HCT116 (cell line): ENCODE measurements around the gene SDCBP2. TPM values are rescaled to one million over a fixed set of nuclear protein-coding genes. Genes with fewer than 3 reads are reported as not detected.

Source experiments
- ATAC-seq: fragments of 200-7000 bp; cut with Tn5 transposase; 2 replicates; pipeline ENCODE4 v1.9.1; 2020; ENCODE audit warnings: mild to moderate bottlenecking, moderate library complexity
- BruUV-seq: library from RNA; stranded (reverse); fragments of 400-500 nt; replicated peaks from 2 replicates; lab custom pipeline; 2021; lab: Mats Ljungman, UMichigan
- CTCF ChIA-PET: fragments of 300-600 bp; sonication (Branson Sonifier 250); formaldehyde crosslinking; loops from one replicate; lab custom pipeline; 2021; ENCODE audit warnings: antibody characterized with exemption; lab: Charles Lee
- POLR2A ChIA-PET: fragments of 300-600, 350-600 bp; sonication (Branson Sonifier 250); formaldehyde crosslinking; loops from one replicate; lab custom pipeline; 2021; ENCODE audit warnings: antibody characterized with exemption; lab: Charles Lee
- RAD21 ChIA-PET, 2 experiments: fragments of 300-600 bp; sonication (Branson Sonifier 250); formaldehyde crosslinking; loops; one replicate each; lab custom pipeline; 2023; ENCODE audit warnings: low total read pairs in 2 of 2; ENCODE audit not compliant: uncharacterized antibody in 2 of 2, unreplicated experiment in 2 of 2, low non-redundant PET in 1 of 2; lab: Charles Lee
- DNase-seq: peaks from one replicate; pipeline ENCODE4 v3.0.0-alpha.2; 2010; ENCODE audit warnings: low read depth, low spot score
- H2AFZ ChIP-seq: fragments of 200-600 bp; shearing (Covaris generic), sonication (generic); 2 replicates; pipeline ENCODE4 v1.6.1; 2017; ENCODE audit warnings: low read depth, mixed run types, mixed read lengths, antibody characterized with exemption, low read length; ENCODE audit not compliant: poor library complexity, severe bottlenecking
- H3K27ac ChIP-seq: 2 replicates; pipeline ENCODE4 v1.5.1; 2012; ENCODE audit warnings: low read depth, low read length
- H3K27me3 ChIP-seq: fragments of 200-600 bp; sonication (generic); 2 replicates; pipeline ENCODE4 v1.6.1; 2016; ENCODE audit warnings: mixed run types, low read length, mixed read lengths; ENCODE audit not compliant: insufficient read depth
- H3K36me3 ChIP-seq, 2 experiments: fragments of 200-500 bp in 1 of 2; fragments of 200-600 bp in 1 of 2; sonication (Bioruptor generic) in 1 of 2; sonication (generic) in 1 of 2; 2 replicates each; pipeline versions ENCODE4 v1.5.1 to v1.6.1; 2014 to 2016; ENCODE audit warnings: low read length in 2 of 2, inconsistent platforms in 1 of 2, mixed read lengths in 1 of 2, mixed run types in 1 of 2; ENCODE audit not compliant: insufficient read depth in 2 of 2, control insufficient read depth in 1 of 2
- H3K4me1 ChIP-seq, 2 experiments: fragments of 200-600 bp in 1 of 2; sonication (generic) in 1 of 2; 2 replicates each; pipeline versions ENCODE4 v1.5.1 to v1.6.1; 2012 to 2017; ENCODE audit warnings: low read length in 2 of 2, inconsistent platforms in 1 of 2, mild to moderate bottlenecking in 1 of 2, mixed read lengths in 1 of 2, mixed run types in 1 of 2, moderate library complexity in 1 of 2; ENCODE audit not compliant: insufficient read depth in 2 of 2, control insufficient read depth in 1 of 2
- H3K4me2 ChIP-seq: fragments of 200-600 bp; sonication (generic); 2 replicates; pipeline ENCODE4 v1.6.1; 2017; ENCODE audit warnings: mixed run types, low read length, mixed read lengths
- H3K4me3 ChIP-seq, 2 experiments: fragments of 200-600 bp in 1 of 2; sonication (generic) in 1 of 2; replicated peaks in 1 of 2; 2 replicates each; pipeline ENCODE4 v1.5.1; 2011 to 2016; ENCODE audit warnings: low read length in 2 of 2, control low read depth in 1 of 2, low read depth in 1 of 2, mild to moderate bottlenecking in 1 of 2, mixed read lengths in 1 of 2, mixed run types in 1 of 2
- H3K79me2 ChIP-seq: fragments of 200-600 bp; sonication (generic); 2 replicates; pipeline ENCODE4 v1.6.1; 2017; ENCODE audit warnings: mild to moderate bottlenecking, mixed run types, low read length, moderate library complexity, mixed read lengths; ENCODE audit not compliant: insufficient read depth
- H3K9ac ChIP-seq: fragments of 200-600 bp; sonication (generic); 2 replicates; pipeline ENCODE4 v1.6.1; 2016; ENCODE audit warnings: low read length, mixed read lengths
- H3K9me2 ChIP-seq: fragments of 200-600 bp; sonication (generic), shearing (Covaris generic); 2 replicates; pipeline ENCODE4 v1.6.1; 2017; ENCODE audit warnings: mixed run types, mild to moderate bottlenecking, moderate library complexity; ENCODE audit not compliant: insufficient read depth
- H3K9me3 ChIP-seq, 2 experiments: fragments of 200-500 bp in 1 of 2; fragments of 200-600 bp in 1 of 2; sonication (Bioruptor generic) in 1 of 2; sonication (generic) in 1 of 2; 2 replicates each; pipeline ENCODE4 v1.6.1; 2014 to 2017; ENCODE audit warnings: low read length in 2 of 2, mixed read lengths in 2 of 2, inconsistent platforms in 1 of 2, low read depth in 1 of 2, mild to moderate bottlenecking in 1 of 2, mixed run types in 1 of 2, moderate library complexity in 1 of 2; ENCODE audit not compliant: control insufficient read depth in 1 of 2, insufficient read depth in 1 of 2
- H4K20me1 ChIP-seq: fragments of 200-600 bp; sonication (generic), shearing (Covaris generic); 2 replicates; pipeline ENCODE4 v1.6.1; 2017; ENCODE audit warnings: mixed run types, mild to moderate bottlenecking, moderate library complexity; ENCODE audit not compliant: insufficient read depth
- CBX3 ChIP-seq: IDR thresholded peaks from 2 replicates; pipeline ENCODE4 v1.6.1; 2012; ENCODE audit warnings: low read depth
- CEBPB ChIP-seq: IDR thresholded peaks from 2 replicates; pipeline ENCODE4 v1.6.1; 2012; ENCODE audit warnings: low read depth
- EZH2 ChIP-seq: fragments of 200-600 bp; sonication (generic); IDR thresholded peaks from 2 replicates; pipeline ENCODE4 v1.6.1; 2017; ENCODE audit warnings: antibody characterized with exemption, mixed run types
- EZH2phosphoT487 ChIP-seq: fragments of 200-600 bp; IDR thresholded peaks from 2 replicates; pipeline ENCODE4 v1.6.1; 2018; ENCODE audit warnings: antibody characterized with exemption, borderline replicate concordance
- POLR2A ChIP-seq: IDR thresholded peaks from 2 replicates; pipeline ENCODE4 v1.7.0; 2011; ENCODE audit warnings: borderline replicate concordance; ENCODE audit not compliant: insufficient read depth, insufficient read length; ENCODE audit errors: extremely low read depth
- RAD21 ChIP-seq: IDR thresholded peaks from 2 replicates; pipeline ENCODE4 v1.6.1; 2012; ENCODE audit warnings: low read depth, mild to moderate bottlenecking
- SRF ChIP-seq: IDR thresholded peaks from 2 replicates; pipeline ENCODE4 v1.6.1; 2012; ENCODE audit warnings: low read depth
- ZFX ChIP-seq: fragments of 450-650 bp; IDR thresholded peaks from 2 replicates; pipeline ENCODE4 v1.6.1; 2017
- intact Hi-C: fragments of 100-400 bp; cut with micrococcal nuclease; formaldehyde crosslinking; loops from 2 replicates; pipeline ENCODE4 v1.10.0; 2022
- total RNA-seq: library from RNA; stranded (reverse); gene quantifications from one replicate; pipeline ENCODE4 v1.2.1, GENCODE V29; 2021; ENCODE audit not compliant: unreplicated experiment
- TF ChIP-seq, protein P1 (sequence below): IDR thresholded peaks from 2 replicates; pipeline ENCODE4 v1.6.1; 2012; ENCODE audit warnings: low read depth
- TF ChIP-seq, protein P2 (sequence below), 3 experiments: fragments of 200-600 bp in 1 of 3; sonication (generic) in 1 of 3; IDR thresholded peaks in 2 of 3; conservative IDR thresholded peaks in 1 of 3; 2 replicates each; pipeline ENCODE4 v1.5.1; 2012 to 2017; ENCODE audit warnings: low read depth in 2 of 3, low read length in 2 of 3, antibody characterized with exemption in 1 of 3, borderline replicate concordance in 1 of 3, control low read depth in 1 of 3, mild to moderate bottlenecking in 1 of 3, mixed read lengths in 1 of 3, mixed run types in 1 of 3, moderate library complexity in 1 of 3; ENCODE audit not compliant: insufficient read depth in 1 of 3
- TF ChIP-seq, protein P3 (sequence below): IDR thresholded peaks from 2 replicates; pipeline ENCODE4 v1.6.1; 2012

The SDCBP2 gene
- total RNA-seq, 1 experiment from 2014 or later = 3.4 TPM

DNA sequence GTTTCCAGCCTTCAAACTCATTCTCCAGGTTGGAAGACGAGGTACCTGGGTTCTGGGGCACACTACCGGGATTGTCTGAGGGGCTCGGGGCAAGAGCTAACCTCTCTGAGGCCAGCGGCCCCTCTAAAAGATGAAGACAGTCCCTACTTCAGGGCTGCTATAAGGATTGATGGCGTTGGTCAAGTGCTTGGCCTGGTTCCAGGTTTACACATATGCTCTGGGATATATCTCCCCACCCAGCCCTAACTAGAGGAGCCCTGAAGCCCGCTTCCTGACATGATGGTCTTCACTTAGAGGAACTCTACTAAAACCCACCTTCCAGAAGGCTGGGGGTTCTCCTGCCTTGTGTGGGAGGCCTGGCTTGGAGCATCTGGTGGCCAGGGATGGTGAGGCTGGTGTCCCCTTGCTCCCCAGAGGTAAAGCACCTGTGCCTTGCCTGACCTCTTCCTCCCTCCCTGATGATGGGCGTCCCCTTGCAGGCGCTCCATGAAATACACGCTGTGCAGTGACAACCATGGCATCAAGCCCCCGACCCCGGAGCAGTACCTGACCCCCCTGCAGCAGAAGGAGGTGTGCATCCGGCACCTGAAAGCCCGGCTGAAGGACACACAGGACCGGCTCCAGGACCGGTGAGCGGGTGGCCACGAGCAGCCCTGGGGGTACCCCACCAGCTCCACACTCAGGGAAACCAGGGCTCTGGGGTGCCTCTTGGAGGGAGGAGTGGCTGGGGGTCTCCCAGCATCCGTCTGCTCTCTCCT is 28.7 kb downstream of the SDCBP2 start:
- ChIA-PET RAD21 (no interaction called here), POLR2A (interaction anchor here (1.4 kb wide), 1 partner anchor 13 kb away, joined by 3 read pairs; no protein-coding TSS in a partner anchor), CTCF (interaction anchor here (1.2 kb wide), 1 partner anchor 137 kb away, joined by 4 read pairs; no protein-coding TSS in a partner anchor)
- no TSS peak for BruUV-seq
- Histone ChIP-seq H3K36me3 (no peaks in the 10 kb centered on the region), H3K4me1 (peaks cover 8 to 11% of the 10 kb centered on the region in 2 experiments), H3K9me2 (no peaks in the 10 kb centered on the region), H3K4me2 (peak overlapping the region; percentile 66), H3K9me3 (no peaks in the 10 kb centered on the region), H3K9ac (no peak overlapping the region), H4K20me1 (no peaks in the 10 kb centered on the region), H3K79me2 (no peaks in the 10 kb centered on the region), H3K4me3 (no peak overlapping the region), H3K27ac (peak overlapping the region; percentile 43; the same call in 1 of the 2 replicates), H2AFZ (no peak overlapping the region), H3K27me3 (no peaks in the 10 kb centered on the region)
- no peak for DNase-seq
- intact Hi-C loops = no loop called here
- ATAC-seq = no peak
- TF ChIP-seq ZFX = no peak
- TF ChIP-seq RAD21 = no peak
- TF ChIP-seq SRF = no peak
- TF ChIP-seq CEBPB = no peak
- no peak for TF ChIP-seq POLR2A

DNA sequence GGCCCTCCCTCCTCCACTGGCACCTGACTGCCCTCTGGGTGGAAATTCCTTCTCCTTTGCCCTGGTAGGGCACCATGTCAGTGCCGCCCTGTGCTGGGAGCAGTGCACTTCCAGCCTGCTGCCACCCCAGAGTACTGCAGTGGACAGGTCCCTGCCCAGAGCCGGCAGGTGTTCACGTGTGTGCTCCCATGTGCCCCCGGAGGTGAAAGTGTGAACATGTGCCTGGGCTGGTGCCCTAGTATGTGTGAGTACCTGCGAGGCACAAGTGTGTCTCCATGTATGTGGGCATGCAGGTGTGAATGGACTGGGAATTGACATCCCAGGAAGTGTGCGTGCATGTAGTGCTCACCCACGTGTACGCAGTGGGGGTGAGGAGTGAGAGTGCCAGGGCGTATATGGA is 29.4 kb downstream of the SDCBP2 start:
- Histone ChIP-seq H3K4me2 (no peak overlapping the region), H3K36me3 (no peaks in the 10 kb centered on the region), H3K27me3 (no peaks in the 10 kb centered on the region), H3K4me1 (peaks cover 8 to 11% of the 10 kb centered on the region in 2 experiments)
- peak; percentile 37 for DNase-seq
- TF ChIP-seq, protein P1, sequence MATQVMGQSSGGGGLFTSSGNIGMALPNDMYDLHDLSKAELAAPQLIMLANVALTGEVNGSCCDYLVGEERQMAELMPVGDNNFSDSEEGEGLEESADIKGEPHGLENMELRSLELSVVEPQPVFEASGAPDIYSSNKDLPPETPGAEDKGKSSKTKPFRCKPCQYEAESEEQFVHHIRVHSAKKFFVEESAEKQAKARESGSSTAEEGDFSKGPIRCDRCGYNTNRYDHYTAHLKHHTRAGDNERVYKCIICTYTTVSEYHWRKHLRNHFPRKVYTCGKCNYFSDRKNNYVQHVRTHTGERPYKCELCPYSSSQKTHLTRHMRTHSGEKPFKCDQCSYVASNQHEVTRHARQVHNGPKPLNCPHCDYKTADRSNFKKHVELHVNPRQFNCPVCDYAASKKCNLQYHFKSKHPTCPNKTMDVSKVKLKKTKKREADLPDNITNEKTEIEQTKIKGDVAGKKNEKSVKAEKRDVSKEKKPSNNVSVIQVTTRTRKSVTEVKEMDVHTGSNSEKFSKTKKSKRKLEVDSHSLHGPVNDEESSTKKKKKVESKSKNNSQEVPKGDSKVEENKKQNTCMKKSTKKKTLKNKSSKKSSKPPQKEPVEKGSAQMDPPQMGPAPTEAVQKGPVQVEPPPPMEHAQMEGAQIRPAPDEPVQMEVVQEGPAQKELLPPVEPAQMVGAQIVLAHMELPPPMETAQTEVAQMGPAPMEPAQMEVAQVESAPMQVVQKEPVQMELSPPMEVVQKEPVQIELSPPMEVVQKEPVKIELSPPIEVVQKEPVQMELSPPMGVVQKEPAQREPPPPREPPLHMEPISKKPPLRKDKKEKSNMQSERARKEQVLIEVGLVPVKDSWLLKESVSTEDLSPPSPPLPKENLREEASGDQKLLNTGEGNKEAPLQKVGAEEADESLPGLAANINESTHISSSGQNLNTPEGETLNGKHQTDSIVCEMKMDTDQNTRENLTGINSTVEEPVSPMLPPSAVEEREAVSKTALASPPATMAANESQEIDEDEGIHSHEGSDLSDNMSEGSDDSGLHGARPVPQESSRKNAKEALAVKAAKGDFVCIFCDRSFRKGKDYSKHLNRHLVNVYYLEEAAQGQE = no peak
- TF ChIP-seq CBX3 (peak; percentile 54; the same call in 1 of the 2 replicates), EZH2 (no peak), SRF (no peak), EZH2phosphoT487 (no peak)
- TF ChIP-seq, protein P2, sequence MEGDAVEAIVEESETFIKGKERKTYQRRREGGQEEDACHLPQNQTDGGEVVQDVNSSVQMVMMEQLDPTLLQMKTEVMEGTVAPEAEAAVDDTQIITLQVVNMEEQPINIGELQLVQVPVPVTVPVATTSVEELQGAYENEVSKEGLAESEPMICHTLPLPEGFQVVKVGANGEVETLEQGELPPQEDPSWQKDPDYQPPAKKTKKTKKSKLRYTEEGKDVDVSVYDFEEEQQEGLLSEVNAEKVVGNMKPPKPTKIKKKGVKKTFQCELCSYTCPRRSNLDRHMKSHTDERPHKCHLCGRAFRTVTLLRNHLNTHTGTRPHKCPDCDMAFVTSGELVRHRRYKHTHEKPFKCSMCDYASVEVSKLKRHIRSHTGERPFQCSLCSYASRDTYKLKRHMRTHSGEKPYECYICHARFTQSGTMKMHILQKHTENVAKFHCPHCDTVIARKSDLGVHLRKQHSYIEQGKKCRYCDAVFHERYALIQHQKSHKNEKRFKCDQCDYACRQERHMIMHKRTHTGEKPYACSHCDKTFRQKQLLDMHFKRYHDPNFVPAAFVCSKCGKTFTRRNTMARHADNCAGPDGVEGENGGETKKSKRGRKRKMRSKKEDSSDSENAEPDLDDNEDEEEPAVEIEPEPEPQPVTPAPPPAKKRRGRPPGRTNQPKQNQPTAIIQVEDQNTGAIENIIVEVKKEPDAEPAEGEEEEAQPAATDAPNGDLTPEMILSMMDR (IDR thresholded peaks at IDR 0.05 in 2 of 3, conservative IDR thresholded peaks at IDR 0.05 in 1 of 3; ENCODE audit: borderline replicate concordance in 1 of 3, insufficient read depth in 1 of 3, low read depth in 2 of 3, low read length in 2 of 3) = peak in 2 of 3 experiments; percentile 55 to 61; a peak in 4 of 6 replicates
- TF ChIP-seq, protein P3, sequence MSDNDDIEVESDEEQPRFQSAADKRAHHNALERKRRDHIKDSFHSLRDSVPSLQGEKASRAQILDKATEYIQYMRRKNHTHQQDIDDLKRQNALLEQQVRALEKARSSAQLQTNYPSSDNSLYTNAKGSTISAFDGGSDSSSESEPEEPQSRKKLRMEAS = peak; percentile 89
- TF ChIP-seq, all 23 proteins: peak for 3
- no peaks in the 10 kb centered on the region for H3K9me3 ChIP-seq
- no peaks in the 10 kb centered on the region for H3K9me2 ChIP-seq
- POLR2A ChIA-PET = no interaction called here
- no peaks in the 10 kb centered on the region for H3K79me2 ChIP-seq
- intact Hi-C loops = no loop called here
- no TSS peak for BruUV-seq
- CTCF ChIA-PET = no interaction called here
- no peak overlapping the region for H2AFZ ChIP-seq
- H3K9ac ChIP-seq = no peak overlapping the region
- RAD21 ChIA-PET = no interaction called here
- H3K4me3 ChIP-seq = no peak overlapping the region
- no peak overlapping the region for H3K27ac ChIP-seq
- H4K20me1 ChIP-seq = no peaks in the 10 kb centered on the region
- peak; percentile 93 for ATAC-seq
